ENCODE results near the gene MYLK.

MYLK gene

DNA sequence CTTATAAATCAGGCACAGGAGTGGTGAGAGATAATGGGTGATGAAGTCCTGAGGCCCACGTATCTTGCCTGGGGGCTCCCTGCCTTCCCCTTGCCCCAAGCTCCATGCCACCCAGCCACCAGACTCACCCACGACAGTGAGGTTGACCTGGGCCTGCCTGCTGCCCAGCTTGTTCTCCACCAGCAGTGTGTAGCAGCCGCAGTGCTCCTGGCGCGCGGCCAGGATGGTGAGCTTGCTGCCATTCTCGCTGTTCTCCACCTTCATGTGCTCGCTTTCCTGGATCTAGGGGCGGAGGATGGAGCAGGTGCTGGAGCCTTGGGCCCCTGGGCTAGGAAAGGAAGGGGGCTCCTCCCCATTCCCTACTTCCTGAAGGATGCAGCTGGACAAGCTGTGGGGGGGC is 220.2 kb downstream of the MYLK start:
- no peaks in the 10 kb centered on the region for H3K79me2 ChIP-seq (ENCODE audit: insufficient read depth, low read depth)
- H3K4me3 ChIP-seq (IDR thresholded peaks at IDR 0.05; ENCODE audit: insufficient read depth, low read depth, low read length) = no peak overlapping the region
- no peaks in the 10 kb centered on the region for H3K4me1 ChIP-seq (ENCODE audit: low read depth, poor library complexity, severe bottlenecking)
- no peak overlapping the region for H3K4me2 ChIP-seq
- TF ChIP-seq, protein P1, sequence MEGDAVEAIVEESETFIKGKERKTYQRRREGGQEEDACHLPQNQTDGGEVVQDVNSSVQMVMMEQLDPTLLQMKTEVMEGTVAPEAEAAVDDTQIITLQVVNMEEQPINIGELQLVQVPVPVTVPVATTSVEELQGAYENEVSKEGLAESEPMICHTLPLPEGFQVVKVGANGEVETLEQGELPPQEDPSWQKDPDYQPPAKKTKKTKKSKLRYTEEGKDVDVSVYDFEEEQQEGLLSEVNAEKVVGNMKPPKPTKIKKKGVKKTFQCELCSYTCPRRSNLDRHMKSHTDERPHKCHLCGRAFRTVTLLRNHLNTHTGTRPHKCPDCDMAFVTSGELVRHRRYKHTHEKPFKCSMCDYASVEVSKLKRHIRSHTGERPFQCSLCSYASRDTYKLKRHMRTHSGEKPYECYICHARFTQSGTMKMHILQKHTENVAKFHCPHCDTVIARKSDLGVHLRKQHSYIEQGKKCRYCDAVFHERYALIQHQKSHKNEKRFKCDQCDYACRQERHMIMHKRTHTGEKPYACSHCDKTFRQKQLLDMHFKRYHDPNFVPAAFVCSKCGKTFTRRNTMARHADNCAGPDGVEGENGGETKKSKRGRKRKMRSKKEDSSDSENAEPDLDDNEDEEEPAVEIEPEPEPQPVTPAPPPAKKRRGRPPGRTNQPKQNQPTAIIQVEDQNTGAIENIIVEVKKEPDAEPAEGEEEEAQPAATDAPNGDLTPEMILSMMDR (conservative IDR thresholded peaks at IDR 0.05; ENCODE audit: low read depth, low read length) = no peak
- H4K20me1 ChIP-seq (ENCODE audit: insufficient read depth) = no peaks in the 10 kb centered on the region
- no peaks in the 10 kb centered on the region for H3K27me3 ChIP-seq (ENCODE audit: insufficient read depth, low read depth)
- no peak overlapping the region for H2AFZ ChIP-seq (ENCODE audit: low read depth)
- no peak overlapping the region for H3K27ac ChIP-seq
- H3K36me3 ChIP-seq (ENCODE audit: insufficient read depth) = no peaks in the 10 kb centered on the region
- H3K9ac ChIP-seq = no peak overlapping the region

- no peaks in the 10 kb centered on the region for H3K36me3 ChIP-seq (ENCODE audit: insufficient read depth)
- H4K20me1 ChIP-seq (ENCODE audit: insufficient read depth) = no peaks in the 10 kb centered on the region
- no peaks in the 10 kb centered on the region for H3K79me2 ChIP-seq (ENCODE audit: insufficient read depth, low read depth)
- no peaks in the 10 kb centered on the region for H3K27me3 ChIP-seq (ENCODE audit: insufficient read depth, low read depth)
- H3K9ac ChIP-seq = no peak overlapping the region
- no peak overlapping the region for H3K27ac ChIP-seq
- no peak overlapping the region for H3K4me2 ChIP-seq
- TF ChIP-seq, protein P1 (conservative IDR thresholded peaks at IDR 0.05; ENCODE audit: low read depth, low read length) = no peak
- H2AFZ ChIP-seq (ENCODE audit: low read depth) = no peak overlapping the region
- no peak overlapping the region for H3K4me3 ChIP-seq (IDR thresholded peaks at IDR 0.05; ENCODE audit: insufficient read depth, low read depth, low read length)
- no peaks in the 10 kb centered on the region for H3K4me1 ChIP-seq (ENCODE audit: low read depth, poor library complexity, severe bottlenecking)
Observed at GRCh38 chr3:123661973-123662372, 222.2 kb downstream of the MYLK start.

DNA sequence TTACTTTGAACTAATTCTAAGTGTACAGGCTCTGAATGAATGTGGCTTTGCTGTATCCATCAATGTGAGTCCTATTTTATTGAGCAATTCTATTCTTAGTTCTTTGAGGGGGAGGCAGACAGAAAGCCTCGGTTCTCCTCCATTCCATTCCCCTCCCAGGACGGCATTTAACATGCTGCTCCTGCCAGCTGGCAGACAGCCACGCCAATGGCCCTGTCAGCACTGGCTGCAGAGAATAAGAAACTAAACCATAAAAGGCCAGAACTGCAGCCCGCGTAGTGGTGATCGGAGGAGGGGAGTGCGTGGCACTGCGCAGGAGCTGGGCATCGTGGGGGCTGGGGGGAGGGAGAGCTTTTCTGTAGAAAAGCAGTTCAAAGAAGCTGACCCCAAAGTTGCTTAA is 223.2 kb downstream of the MYLK start:
- TF ChIP-seq, protein P1 (conservative IDR thresholded peaks at IDR 0.05; ENCODE audit: low read depth, low read length) = no peak
- Histone ChIP-seq H3K27ac (no peak overlapping the region), H3K4me1 (ENCODE audit: low read depth, poor library complexity, severe bottlenecking) (no peaks in the 10 kb centered on the region), H4K20me1 (ENCODE audit: insufficient read depth) (no peaks in the 10 kb centered on the region), H3K4me2 (no peak overlapping the region), H3K27me3 (ENCODE audit: insufficient read depth, low read depth) (no peaks in the 10 kb centered on the region), H3K79me2 (ENCODE audit: insufficient read depth, low read depth) (no peaks in the 10 kb centered on the region), H2AFZ (ENCODE audit: low read depth) (no peak overlapping the region), H3K36me3 (ENCODE audit: insufficient read depth) (no peaks in the 10 kb centered on the region), H3K4me3 (IDR thresholded peaks at IDR 0.05; ENCODE audit: insufficient read depth, low read depth, low read length) (no peak overlapping the region), H3K9ac (no peak overlapping the region)

DNA sequence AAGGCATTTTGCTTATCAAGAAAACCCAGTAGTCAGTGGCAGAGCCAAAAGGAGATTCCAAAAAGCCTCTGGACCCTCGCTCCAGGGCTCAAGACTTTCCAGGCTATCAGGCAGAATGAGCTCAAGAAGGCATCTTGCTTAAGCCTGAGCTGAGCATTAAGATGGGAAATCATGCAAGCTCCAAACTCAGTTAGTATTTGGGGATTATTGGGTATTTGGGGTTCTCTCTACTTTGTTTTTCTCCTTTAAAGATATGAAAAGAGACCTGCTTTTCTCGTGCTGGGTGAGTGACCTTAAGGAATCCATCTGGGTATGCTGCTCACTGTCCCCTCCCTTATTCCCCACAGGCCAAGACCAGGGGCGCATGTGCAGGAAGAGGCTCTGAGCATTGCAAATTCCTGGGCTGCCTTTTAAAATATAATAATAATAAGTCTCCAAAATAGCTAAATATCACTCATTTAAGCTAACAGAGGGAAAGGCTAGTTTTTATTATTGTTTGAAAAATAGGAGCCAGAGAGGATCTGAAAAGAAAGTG is 223.9 kb downstream of the MYLK start:
- Histone ChIP-seq H3K4me2 (no peak overlapping the region), H3K4me3 (IDR thresholded peaks at IDR 0.05; ENCODE audit: insufficient read depth, low read depth, low read length) (no peak overlapping the region), H3K27ac (no peak overlapping the region), H4K20me1 (ENCODE audit: insufficient read depth) (no peaks in the 10 kb centered on the region), H3K36me3 (ENCODE audit: insufficient read depth) (no peaks in the 10 kb centered on the region), H2AFZ (ENCODE audit: low read depth) (no peak overlapping the region), H3K79me2 (ENCODE audit: insufficient read depth, low read depth) (no peaks in the 10 kb centered on the region), H3K27me3 (ENCODE audit: insufficient read depth, low read depth) (no peaks in the 10 kb centered on the region), H3K9ac (no peak overlapping the region), H3K4me1 (ENCODE audit: low read depth, poor library complexity, severe bottlenecking) (no peaks in the 10 kb centered on the region)
- TF ChIP-seq, protein P1 (conservative IDR thresholded peaks at IDR 0.05; ENCODE audit: low read depth, low read length) = no peak
